ENCODE results near the gene TYROBP. TPM values are rescaled to one million over a fixed set of nuclear protein-coding genes. Genes with fewer than 3 reads are reported as not detected.
"Not testable (repeated sequence)": the region's sequence is repeated elsewhere in the genome, so short reads cannot be mapped to it uniquely, and the experiment has no call there.

The TYROBP gene
- total RNA-seq, 4 donors from 2014 or later, result 3.0 to 116 (median 45.3) TPM

DNA sequence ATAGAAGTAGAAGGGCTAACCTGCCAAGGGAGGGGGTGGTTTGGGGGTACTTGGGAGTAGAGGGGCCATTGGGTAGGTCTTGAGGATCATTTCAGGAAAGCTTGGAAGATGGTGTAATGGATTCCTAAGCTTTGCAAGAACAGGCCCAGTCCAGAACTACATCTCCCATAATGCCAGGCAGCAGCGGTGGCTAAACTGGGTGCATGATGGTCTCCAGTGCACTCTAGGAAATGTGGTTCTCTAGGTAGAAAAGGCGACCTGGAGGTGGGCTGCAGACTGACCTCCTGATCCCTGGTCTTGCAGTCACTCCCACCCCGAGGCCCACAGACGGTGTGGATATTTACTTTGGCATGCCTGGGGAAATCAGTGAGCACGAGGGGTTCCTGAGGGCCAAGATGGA lies 35.9 kb downstream of the TYROBP start:
- 56 to 82% methylated on average over 2 to 4 of the region's 5 CpGs for WGBS, 2 donors (ENCODE audit: low coverage in 1 of 2)
- Histone ChIP-seq H3K27ac (no peak overlapping the region), H3K27me3 (peaks cover 28% of the 10 kb centered on the region)

GRCh38 chr19:35871611-35872010 lies 36.5 kb downstream of the TYROBP start:
- no peak overlapping the region for H3K27ac ChIP-seq
- WGBS, 2 donors (ENCODE audit: low coverage in 1 of 2), result 82% methylated on average over 6 of the region's 12 CpGs; no CpG with 5 or more reads in 1 of the 2 donors
- H3K4me3 ChIP-seq, result no peak overlapping the region
- ATAC-seq, result no peak
- peaks cover 28% of the 10 kb centered on the region for H3K27me3 ChIP-seq
- H3K4me1 ChIP-seq, result peaks cover 5 to 30% (median 14%) of the 10 kb centered on the region in 3 donors
- TF ChIP-seq CTCF (IDR thresholded peaks at IDR 0.05) (no peak), POLR2A (IDR thresholded peaks at IDR 0.05) (no peak), POLR2AphosphoS5 (IDR thresholded peaks at IDR 0.05) (no peak), EP300 (IDR thresholded peaks at IDR 0.05) (no peak)
- H3K36me3 ChIP-seq, result no peaks in the 10 kb centered on the region
- H3K9me3 ChIP-seq, result no peaks in the 10 kb centered on the region

More for the DNA sequence above, 35.9 kb downstream of the TYROBP start:
- Histone ChIP-seq H3K4me3 (no peak overlapping the region), H3K9me3 (no peaks in the 10 kb centered on the region), H3K4me1 (peaks cover 5 to 30% (median 14%) of the 10 kb centered on the region in 3 donors), H3K36me3 (no peaks in the 10 kb centered on the region)
- no peak for ATAC-seq
- TF ChIP-seq POLR2AphosphoS5 (IDR thresholded peaks at IDR 0.05) (no peak), POLR2A (IDR thresholded peaks at IDR 0.05) (no peak), CTCF (IDR thresholded peaks at IDR 0.05) (no peak)

DNA sequence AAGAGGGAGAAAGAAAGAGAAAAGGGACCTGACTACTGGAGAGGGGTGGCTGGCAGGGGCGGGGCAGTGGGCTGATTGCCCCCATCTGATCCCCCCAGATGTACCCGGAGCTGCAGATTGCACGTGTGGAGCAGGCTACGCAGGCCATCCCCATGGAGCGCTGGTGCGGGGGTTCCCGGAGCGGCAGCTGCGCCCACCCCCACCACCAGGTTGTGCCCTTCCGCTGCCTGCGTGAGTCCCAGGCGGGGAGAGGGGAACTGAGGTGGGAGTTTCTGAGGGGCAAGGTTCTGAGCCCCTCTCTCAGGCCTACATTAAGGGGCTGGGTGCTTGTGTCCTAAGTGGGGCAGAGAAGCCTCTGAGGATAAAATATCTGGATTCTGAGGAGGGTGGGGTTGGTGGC lies 37.3 kb downstream of the TYROBP start:
- no peak for ATAC-seq
- Histone ChIP-seq H3K9me3 (no peaks in the 10 kb centered on the region), H3K36me3 (no peaks in the 10 kb centered on the region), H3K4me3 (no peak overlapping the region), H3K27ac (no peak overlapping the region), H3K4me1 (peaks cover 5 to 30% (median 14%) of the 10 kb centered on the region in 3 donors), H3K27me3 (peaks cover 33% of the 10 kb centered on the region)
- WGBS, 2 donors (ENCODE audit: low coverage in 1 of 2), result 83% methylated on average over 1 of the region's 12 CpGs; no CpG with 5 or more reads in 1 of the 2 donors
- no peak for TF ChIP-seq EP300 (IDR thresholded peaks at IDR 0.05)
- no peak for TF ChIP-seq POLR2AphosphoS5 (IDR thresholded peaks at IDR 0.05)
- no peak for TF ChIP-seq CTCF (IDR thresholded peaks at IDR 0.05)
- no peak for TF ChIP-seq POLR2A (IDR thresholded peaks at IDR 0.05)

- not testable (repeated sequence) for H3K9me3 ChIP-seq, ATAC-seq, H3K27ac ChIP-seq, H3K36me3 ChIP-seq
- Histone ChIP-seq H3K27me3 (peaks cover 38% of the 10 kb centered on the region), H3K4me1 (peaks cover 5 to 30% (median 14%) of the 10 kb centered on the region in 3 donors), H3K4me3 (peak overlapping the region in 1 of 2 donors; percentile 64)
- 9 to 47% methylated on average over 12 to 26 of the region's 26 CpGs for WGBS, 2 donors (ENCODE audit: low coverage in 1 of 2)
Measured at GRCh38 chr19:35870124-35870736, 37.9 kb downstream of the TYROBP start.

GRCh38 chr19:35869327-35870123 lies 38.6 kb downstream of the TYROBP start:
- no peak overlapping the region for H3K27ac ChIP-seq
- H3K36me3 ChIP-seq, result no peaks in the 10 kb centered on the region
- peaks cover 40% of the 10 kb centered on the region for H3K27me3 ChIP-seq
- TF ChIP-seq POLR2AphosphoS5 (IDR thresholded peaks at IDR 0.05), result no peak
- no peak for TF ChIP-seq POLR2A (IDR thresholded peaks at IDR 0.05)
- no peak for TF ChIP-seq CTCF (IDR thresholded peaks at IDR 0.05)
- no peak for TF ChIP-seq EP300 (IDR thresholded peaks at IDR 0.05)
- WGBS, 2 donors (ENCODE audit: low coverage in 1 of 2), result 0 to 2% methylated on average over 10 to 14 of the region's 51 CpGs
- peaks cover 5 to 30% (median 14%) of the 10 kb centered on the region in 3 donors for H3K4me1 ChIP-seq
- H3K4me3 ChIP-seq, result peak overlapping the region in 1 of 2 donors; percentile 64
- no peaks in the 10 kb centered on the region for H3K9me3 ChIP-seq
- peak; percentile 65 for ATAC-seq
